Activated gamma-delta T cell treated with Interleukin-2 at 50 U/mL for 16 hours (primary cell): ENCODE results near the gene GRIN2A.

Experiments
- DNase-seq: peaks from one replicate; pipeline ENCODE4 v3.0.0-alpha.2; 2020

The GRIN2A gene

DNA sequence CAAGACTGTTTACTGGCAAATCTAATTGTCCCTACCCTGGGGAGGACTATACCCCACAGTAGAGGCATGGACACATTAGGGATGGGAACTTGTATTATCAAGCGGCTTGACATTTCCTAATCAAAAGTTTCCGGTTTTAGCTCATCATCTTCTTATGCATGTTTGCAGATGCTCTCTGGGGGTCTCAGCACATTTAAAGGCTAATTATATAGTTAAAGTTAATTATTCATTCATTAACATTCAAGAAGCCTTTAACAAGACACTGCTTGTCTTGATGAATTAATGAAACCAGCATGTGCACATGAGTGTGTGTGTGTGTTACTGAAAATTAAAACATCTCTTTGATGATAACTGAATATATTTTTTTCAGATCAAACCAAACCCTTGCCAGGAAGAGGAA is 377.1 kb downstream of the GRIN2A start:
- no peak for DNase-seq

DNA sequence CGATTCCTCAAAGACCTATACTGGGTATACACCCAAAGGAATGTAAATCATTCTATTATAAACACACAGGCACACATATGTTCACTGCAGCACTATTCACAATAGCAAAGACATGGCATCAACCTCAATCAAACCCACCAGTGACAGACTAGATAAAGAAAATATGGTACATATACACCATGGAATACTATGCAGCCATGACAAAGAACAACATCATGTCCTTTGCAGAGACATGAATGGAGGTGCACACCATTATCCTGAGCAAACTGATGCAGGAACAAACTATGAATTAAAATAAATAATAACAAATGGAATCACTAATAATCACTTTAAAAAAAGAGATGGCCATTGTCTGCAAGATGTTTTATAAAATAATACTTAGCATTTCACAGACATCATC is 380.1 kb downstream of the GRIN2A start:
- DNase-seq = no peak

DNA sequence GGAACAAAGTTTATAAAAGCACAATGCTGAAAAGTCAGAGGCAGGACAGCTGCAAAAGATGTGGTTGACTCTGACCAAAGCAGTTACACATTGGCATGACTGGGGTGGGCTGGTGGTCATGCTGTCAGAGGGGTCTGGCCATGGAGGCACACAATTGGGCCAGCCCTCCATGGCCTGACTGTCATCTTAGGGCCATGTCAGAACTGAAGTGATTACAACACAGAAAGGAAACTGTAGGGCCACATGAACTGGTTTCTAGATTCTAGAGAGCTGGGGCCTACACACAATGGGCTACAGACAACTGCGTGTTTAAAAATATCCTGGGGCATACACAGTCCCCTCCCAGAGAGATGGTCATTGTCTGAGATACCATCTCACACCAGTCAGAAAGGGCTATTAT is 380.6 kb downstream of the GRIN2A start:
- DNase-seq = no peak

DNA sequence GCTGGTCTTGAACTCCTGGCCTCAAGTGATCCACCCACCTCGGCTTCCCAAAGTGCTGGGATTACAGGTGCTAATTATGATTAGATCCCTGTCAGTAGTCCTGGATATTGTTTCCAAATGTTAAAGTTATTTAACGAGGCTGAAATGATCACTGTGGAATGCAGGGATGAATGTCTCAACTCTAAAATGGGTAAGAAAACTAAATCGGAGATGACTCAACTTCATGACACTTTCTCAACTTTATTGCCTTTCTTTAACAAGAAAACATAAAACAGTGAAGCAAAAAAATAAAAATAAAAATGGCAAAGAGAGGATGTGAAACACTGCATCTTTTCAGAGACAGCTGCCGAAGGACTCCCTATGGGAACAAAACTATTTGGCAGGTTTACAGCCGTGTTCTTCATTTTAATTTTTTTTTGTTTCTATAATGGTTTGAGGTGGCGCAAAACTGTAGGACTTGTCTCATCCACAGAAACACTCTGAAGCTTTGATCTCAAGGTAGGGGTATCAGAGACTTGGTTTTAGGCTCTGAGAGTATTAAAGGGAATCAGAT is 382.0 kb downstream of the GRIN2A start:
- DNase-seq = no peak

DNA sequence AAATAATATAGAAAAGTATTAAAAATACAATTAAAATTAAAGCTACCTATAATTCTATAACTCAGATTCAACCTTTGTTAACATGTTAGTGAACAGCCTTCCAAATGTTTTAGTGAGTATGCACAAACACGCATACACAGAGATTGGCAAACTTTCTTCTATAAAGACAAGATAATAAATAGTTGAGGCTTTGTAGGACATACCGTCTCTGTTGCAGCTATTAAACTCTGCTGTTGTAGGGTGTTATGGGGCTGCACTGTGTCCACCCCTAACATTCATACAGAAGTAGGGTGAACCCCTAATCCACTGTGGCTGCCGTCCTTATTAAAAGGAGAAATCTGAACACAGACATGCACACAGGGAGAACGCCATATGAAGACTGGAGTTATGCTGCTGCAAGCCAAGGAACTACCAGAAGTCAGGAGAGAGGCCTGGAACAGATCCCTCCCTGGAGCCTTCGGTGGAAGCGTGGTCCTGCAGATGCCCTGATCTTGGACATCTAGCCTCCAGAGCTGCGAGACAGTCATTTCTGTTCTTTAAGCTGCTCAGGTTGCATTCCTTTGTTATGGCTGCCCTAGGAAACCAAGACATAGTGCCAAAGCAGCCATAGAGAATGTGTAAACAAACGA is 383.2 kb downstream of the GRIN2A start:
- DNase-seq = no peak

DNA sequence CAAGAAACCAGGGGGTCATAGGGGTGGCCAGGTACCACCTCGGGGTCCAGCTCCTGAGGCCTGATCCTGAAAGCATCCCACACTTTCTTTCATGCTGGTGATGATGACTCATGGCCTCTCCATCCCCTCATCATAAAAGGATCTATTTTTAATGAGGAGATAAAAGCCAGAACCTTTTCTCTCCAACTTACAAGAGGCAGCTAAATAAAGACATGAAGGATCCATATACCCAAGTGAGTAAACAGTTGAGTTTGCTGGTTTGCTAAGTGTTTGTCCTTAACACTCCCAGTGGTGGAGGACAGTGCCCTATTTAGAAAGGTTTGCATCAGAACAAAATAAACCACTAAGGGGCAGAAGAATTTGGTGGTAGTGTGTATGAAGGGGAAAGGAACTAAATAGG is 383.8 kb downstream of the GRIN2A start:
- no peak for DNase-seq

DNA sequence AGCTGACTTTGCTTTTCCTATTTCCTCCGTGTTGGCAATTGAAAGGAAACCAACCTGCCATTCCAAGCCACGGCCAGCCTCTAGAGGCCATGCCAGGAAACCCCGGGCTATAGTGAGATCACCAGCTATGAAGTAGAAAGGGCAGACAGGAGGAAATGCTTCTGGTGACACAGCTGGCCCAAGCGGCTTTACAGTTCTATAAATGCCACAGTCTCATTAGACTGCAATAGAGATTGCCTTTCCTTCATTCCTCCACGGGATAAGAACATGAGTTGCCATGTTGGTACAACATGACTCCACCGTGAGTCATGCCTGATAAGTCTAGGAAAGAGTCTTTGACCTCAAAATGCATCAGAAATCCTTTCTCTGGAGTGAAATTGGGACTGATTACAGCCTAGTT is 384.9 kb downstream of the GRIN2A start:
- no peak for DNase-seq

DNA sequence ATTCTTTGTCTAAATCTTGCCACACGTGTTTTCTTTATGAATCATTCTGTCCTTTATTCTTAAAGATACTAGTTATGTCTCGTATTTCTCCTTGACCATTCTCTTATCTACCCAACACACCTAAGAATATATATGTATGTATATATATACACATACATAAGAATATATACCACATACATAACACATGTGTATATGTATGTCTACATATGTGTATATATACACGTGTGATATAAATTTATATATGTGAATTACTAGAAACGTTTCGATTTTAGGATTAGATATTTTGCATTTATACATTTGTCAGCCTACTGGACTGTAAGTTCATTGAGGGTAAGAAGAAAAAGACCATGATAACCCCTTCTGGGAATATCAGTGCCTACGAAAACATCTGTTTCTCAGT is 388.6 kb downstream of the GRIN2A start:
- no peak for DNase-seq

DNA sequence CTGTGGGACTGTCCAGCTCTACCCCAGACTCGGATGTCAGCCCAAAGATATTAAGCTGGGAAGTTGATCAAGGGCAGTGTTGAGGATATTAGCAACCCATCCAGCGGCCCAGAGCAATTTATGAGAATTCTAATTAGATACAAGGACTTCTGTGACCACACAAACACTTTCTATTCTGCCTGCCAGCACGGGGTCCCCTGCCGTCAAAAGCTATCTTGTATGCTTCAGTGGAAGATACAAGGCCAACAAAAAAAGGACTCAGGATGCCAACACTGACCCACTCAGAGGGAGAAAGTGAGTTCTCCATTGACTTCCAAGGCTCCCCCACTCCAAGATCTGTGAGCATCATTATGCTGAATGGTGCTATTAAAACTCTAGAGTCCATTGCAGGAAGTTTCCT is 390.7 kb downstream of the GRIN2A start:
- no peak for DNase-seq

DNA sequence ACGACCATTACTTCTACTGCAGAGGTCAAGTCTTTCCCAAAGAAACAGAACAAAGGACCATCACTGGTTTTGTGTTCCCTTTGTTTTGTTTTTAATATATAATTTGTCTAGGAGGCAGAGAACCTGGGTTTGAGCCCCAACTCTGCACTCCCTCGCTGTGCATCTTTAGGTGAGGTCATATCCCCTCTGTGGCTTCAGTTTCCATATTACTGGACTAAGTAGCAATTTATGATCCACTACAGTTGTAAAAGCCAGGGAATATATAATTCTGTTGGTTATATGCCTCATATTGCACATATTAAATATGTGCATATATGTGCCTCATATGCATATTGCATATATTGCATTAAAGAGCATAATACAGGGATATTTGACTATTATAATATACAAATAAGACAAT is 392.0 kb downstream of the GRIN2A start:
- no peak for DNase-seq

DNA sequence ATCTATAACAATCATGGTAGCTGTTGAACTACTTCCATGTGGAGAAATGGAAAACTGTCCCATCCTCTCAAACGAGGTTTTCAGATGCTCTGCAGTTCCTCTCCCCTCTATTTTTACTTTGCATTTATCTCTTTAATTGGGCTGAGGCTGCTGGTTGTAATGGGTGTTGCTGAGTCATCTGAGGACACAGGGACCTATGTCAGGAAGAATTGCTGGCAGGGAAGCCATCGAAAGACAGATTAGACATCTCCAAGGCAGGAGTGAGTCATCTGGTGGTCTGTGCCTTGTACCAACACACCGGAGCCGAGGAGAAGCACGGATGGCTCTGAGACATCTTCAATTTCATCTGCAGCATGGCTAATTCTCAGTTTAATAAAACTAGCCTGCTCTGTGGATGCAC is 394.5 kb downstream of the GRIN2A start:
- DNase-seq = no peak

DNA sequence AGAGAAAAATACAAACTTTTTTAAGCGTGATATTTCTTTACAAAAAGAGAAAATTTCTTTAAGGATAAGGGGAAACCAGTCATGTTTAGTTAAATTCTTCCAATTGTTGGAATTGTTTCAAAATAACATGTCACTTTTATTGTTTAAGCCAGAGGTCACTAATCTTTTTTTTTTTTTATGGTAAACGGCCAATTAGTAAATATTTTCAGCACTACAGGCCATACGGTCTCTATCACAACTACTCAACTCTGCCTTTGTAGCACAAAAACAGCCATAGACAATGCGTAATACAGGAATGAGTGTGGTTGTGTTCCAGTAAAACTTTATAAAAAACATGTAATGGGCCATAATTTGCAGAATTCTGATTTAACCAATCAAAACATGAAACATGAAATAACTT is 401.4 kb downstream of the GRIN2A start:
- DNase-seq = no peak

DNA sequence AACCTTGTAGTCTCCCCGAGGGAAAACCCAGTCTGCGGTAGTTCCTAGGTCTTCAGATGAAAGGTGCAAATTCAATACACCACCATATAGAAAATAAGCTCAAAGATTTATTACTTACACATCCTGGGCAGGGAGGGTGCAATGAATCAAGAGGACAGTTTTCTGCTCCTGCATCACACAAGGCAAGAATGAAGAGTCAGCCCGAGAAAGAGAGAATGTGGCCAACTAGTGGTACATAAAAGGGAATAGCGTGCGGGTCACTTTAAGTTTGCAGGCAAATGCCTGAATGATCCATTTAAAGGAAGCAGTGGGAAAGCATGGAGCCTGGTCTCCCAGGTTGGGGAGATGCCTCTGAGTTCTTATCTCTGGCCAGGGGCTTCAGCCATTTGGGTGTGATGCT is 403.4 kb downstream of the GRIN2A start:
- no peak for DNase-seq

DNA sequence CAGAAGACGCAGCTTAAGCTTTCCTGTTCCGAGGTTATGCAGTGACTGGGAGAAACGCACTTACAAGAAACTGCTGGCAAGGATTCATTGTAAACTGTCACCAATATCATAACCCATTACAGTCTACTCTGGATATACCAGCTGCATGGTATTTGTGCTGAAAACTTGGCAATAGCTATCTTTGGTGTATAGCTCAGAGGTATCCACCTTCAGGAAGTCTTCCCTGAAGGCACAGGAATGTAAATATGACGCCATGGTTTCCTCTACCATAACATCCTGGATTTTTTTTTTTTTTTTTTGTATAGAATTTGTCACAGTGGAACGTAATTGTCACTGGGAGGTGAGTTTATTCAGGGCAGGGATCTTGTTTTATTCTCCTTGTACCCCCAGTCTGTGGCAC is 406.2 kb downstream of the GRIN2A start:
- no peak for DNase-seq

DNA sequence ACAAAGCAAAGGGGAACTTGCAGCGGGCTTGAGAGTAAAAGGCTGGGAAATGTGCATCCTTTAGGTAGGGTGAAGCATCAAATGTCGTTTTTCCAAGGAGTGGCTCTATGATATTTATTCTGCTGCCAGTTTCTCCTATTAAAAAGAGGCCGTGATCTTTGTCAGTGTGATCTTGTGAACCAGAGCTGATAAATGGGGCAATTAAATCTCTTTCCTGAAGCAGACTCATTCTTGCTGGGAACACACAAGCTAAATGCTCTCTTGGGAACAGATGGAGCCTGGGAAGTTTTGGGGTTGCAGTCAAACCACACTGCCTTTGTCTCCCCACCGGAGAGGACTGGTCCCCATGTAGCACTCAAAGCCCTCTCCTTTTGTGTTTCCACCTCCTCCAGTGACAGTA is 408.9 kb downstream of the GRIN2A start:
- DNase-seq = no peak

DNA sequence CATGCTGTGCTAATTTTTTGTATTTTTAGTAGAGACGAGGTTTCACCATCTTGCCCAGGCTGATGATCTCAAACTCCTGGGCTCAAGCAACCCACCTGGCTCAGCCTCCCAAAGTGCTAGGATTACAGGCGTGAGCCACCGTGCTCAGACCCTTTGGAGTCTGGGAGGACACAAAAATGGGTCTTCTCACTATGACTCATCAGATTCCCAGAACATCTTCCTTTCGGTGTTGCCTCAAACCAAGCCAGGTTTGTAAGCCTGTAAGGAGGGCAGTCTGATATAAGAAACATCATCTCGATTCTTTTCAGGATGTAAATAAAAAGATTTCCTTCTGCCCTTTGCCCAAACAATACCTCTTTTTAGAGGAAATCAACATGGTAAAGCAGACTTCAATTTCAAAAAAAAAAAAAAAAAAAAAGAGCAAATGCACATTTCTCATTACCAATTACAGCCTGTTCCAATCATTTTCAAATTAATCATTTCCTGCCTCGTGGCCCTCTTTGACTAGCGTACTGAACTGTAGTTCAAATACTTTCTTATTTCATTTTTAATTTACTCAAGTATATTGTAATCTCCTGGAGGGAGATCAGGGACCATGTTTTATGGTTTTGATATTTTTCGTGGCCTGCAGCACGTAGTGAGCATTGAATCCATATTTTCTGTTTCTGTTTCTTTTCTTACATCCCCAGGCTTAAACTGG is 409.6 kb downstream of the GRIN2A start:
- DNase-seq = no peak

DNA sequence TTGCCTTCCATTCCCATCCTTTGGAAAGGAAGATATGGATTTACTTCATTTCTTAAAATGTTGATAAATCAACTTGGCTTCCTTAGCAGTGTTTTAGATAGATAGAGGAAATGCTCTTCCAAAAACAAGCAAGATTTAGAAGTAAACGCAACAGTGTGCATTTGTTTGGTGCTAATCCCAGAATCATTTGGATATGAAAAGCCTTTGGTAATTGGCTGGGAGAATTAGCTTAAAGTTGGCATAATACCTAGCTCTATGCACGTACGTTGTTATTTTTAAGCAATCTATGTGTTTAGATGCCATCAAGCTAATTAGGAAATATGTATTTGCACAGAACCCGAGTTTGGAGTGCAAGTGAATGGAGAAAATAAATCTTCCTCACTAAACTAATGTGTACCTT is 415.3 kb downstream of the GRIN2A start:
- no peak for DNase-seq

DNA sequence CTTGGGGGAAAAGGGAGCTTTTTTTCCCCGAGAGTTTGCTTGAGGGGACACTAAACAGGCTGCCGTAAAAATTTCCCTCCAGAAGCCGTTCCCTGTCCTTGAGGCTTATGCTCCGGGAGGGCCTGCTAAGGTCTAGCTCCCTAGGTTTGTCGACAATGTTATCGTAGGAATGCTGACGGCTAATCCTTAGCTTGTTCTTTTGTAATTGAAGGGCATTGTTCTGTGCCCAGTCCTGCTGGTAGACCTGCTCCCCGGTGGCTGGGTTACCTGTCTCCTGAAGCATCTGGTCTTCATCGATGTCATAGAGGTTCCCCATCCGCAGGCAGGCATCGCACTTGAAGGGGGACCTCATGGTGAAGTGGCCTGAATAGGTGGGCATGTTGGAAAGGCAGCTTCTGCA is 418.7 kb downstream of the GRIN2A start:
- DNase-seq = no peak

DNA sequence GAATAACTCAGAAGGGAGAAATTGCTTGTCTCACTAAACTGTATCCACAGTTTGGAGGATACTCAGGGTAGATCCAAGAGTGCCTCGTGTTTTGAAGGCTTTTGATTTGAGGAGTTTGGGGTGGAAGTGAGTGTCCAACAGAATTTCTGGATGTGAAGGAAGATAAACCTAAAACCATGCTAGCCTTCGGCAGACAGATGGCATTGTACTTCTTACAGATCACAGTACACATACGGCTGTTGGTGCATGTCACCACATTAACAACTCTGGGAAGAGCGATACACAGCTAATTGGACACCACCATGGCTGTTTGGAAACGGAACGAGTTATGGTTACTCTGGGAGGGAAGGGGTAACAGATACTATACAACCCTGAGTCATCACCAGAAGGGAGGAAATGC is 420.4 kb downstream of the GRIN2A start:
- no peak for DNase-seq

DNA sequence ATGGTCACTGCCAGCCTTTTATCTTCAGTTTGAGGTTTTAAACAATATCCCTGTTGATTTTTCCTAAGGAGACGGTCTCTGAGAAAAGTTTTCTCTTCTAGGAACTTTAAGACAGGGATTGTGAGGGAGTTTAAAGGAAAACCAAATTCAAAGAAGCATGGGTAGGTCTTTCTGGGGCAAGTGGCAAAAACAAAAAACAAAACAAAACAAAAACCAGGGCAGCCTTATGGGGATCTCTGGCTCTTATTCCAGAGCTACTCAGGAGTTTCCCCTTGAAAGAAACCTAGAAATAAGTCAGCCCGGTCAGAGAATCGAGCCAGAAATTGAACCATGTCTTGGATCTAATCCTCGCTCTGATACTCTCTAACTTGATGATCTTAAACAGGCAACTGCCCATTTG is 424.5 kb downstream of the GRIN2A start:
- DNase-seq = no peak

DNA sequence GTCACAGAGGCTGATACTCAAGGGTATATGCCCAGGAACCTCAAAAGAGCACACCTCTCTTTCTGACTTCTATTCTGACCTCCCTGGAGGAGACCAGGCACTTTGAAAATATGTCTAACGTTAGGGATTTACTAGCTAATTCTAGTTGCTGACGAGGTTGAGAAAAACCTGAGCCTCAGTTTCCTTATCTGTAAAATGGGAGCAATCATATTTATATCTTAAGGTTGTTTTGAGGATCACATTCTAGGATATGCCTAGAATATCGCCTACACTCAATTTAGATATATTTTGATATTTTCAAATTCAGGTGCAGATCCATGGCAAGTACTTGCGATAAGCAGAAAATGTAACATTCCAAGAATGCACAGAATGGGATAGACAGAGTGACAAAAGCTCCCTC is 425.8 kb downstream of the GRIN2A start:
- no peak for DNase-seq

DNA sequence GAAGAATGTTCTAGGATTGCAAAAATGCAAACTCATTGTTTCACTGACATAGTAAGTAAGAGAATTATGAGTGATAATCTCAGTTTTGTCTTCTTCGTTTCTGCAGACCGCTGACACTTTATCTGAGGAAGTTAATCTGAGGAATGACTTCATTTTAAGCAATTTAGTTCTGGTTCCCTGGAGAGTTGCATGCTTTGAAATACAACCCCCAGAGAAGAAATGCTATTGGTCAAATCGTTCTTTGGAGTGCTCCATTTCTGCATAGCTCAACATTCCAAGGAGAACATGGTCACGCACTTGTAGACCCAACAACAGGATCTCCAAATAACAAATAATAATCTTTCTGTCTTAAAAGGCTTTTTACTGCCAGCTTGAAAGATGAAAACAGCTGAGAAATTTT is 427.1 kb downstream of the GRIN2A start:
- no peak for DNase-seq

DNA sequence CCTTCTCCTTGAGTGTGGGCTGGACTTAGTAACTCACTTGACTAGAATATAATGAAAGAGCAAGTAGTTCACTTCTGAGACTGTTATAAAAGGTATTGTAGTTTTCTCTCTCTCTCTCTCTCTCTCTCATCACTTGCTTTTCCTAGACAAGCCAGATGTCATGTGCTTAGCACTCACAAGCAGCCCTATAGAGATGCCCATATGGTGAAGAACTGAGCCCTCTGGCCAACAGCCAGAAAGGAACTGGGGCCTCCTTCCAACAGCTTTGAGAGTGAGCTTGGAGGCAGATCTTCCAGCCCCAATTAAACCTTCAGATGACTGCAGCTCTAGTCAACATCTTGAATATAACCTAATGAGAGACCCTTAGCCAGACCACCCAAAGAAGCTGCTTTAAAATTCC is 440.5 kb downstream of the GRIN2A start:
- DNase-seq = no peak

DNA sequence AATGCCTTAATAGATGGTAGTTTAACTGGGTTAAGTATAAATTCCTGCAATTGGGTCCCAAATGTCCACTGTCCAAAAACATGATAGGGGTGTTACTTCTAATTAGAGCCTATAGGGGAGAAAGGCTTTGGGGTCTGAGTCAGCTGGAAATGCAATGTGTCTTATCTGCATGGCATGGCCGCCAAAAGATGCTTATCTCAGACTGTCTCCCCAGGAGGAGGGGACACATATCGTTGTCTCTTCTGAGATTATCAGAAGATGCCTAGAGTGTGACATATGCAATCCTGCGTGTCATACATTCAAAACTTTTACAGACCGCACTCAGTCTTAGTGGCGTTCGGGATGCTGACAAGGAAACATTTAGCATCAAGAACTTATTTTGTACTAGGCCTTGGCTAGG is 442.9 kb downstream of the GRIN2A start:
- no peak for DNase-seq

DNA sequence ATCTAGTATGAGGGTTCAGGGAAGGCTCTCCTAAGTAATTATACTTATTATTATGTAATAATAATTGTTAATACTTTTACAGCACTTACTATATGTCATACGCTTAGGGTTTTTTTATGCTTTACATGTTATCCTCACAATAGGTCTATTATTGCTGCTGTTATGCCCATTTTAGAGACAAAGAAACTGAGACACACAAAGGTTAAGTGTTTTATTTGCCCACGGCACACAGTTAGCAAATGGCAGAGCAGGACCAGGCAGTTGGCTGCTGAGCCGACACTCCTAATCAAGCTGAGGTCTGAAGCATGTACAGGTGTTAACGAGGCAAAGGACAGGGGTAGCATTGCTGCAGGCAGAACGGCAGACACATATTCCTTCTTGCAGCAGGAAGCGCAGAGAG is 443.5 kb downstream of the GRIN2A start:
- DNase-seq = no peak
